H1 (cell line): ENCODE data around the gene PRSS2. TPM values are rescaled to one million over a fixed set of nuclear protein-coding genes. Genes with fewer than 3 reads are reported as not detected.

Experiments
- ASH2L ChIP-seq: fragments of 200-600, 300-600 bp; sonication (generic); IDR thresholded peaks from one replicate; pipeline ENCODE4 v1.7.1; 2017; ENCODE audit warnings: low read length
- BRCA1 ChIP-seq: IDR thresholded peaks from 2 replicates; pipeline ENCODE4 v1.6.1; 2012; ENCODE audit warnings: low read depth, low read length, improper control_type of control experiment
- EGR1 ChIP-seq: IDR thresholded peaks from 2 replicates; pipeline ENCODE4 v1.6.1; 2011; ENCODE audit warnings: low read depth, low read length, borderline replicate concordance
- EZH2 ChIP-seq: fragments of 200-600 bp; sonication (generic); IDR thresholded peaks from 2 replicates; pipeline ENCODE4 v1.7.1; 2012; ENCODE audit warnings: low read depth, mild to moderate bottlenecking, moderate library complexity, low read length, inconsistent platforms; ENCODE audit not compliant: severe bottlenecking
- GABPA ChIP-seq: IDR thresholded peaks from 2 replicates; pipeline ENCODE4 v1.6.1; 2011; ENCODE audit warnings: mild to moderate bottlenecking, low read length, moderate library complexity, borderline replicate concordance; ENCODE audit not compliant: insufficient read depth
- HDAC2 ChIP-seq, 2 experiments: fragments of 300-600 bp in 1 of 2; sonication (generic) in 1 of 2; IDR thresholded peaks; 2 replicates each; pipeline ENCODE4 v1.6.1; 2011 to 2012; ENCODE audit warnings: low read depth in 2 of 2, low read length in 2 of 2, mild to moderate bottlenecking in 2 of 2, moderate library complexity in 2 of 2, borderline replicate concordance in 1 of 2, inconsistent platforms in 1 of 2
- JUN ChIP-seq: IDR thresholded peaks from 2 replicates; pipeline ENCODE4 v1.6.1; 2011; ENCODE audit warnings: low read depth, mild to moderate bottlenecking, improper control_type of control experiment, low read length
- KDM1A ChIP-seq: fragments of 200-600, 300-600 bp; sonication (generic); IDR thresholded peaks from 2 replicates; pipeline ENCODE4 v1.7.1; 2016; ENCODE audit warnings: mild to moderate bottlenecking, low read length, borderline replicate concordance
- KDM4A ChIP-seq: IDR thresholded peaks from one replicate; pipeline ENCODE4 v1.7.1; 2012; ENCODE audit warnings: low read depth, mild to moderate bottlenecking, moderate library complexity, low read length, inconsistent platforms; ENCODE audit not compliant: severe bottlenecking
- POLR2A ChIP-seq, 2 experiments: IDR thresholded peaks; 1 replicate in 1 of 2; 2 replicates in 1 of 2; pipeline ENCODE4 v1.6.1; 2011; ENCODE audit warnings: low read depth in 2 of 2, low read length in 2 of 2, mild to moderate bottlenecking in 2 of 2; ENCODE audit errors: control extremely low read depth in 1 of 2
- POU5F1 ChIP-seq: IDR thresholded peaks from 2 replicates; pipeline ENCODE4 v1.6.1; 2011; ENCODE audit warnings: low read depth, mild to moderate bottlenecking, low read length, moderate library complexity
- RAD21 ChIP-seq, 2 experiments: IDR thresholded peaks in 1 of 2; conservative IDR thresholded peaks in 1 of 2; 2 replicates each; pipeline ENCODE4 v1.6.1; 2011; ENCODE audit warnings: low read depth in 2 of 2, low read length in 2 of 2, improper control_type of control experiment in 1 of 2, inconsistent platforms in 1 of 2, mild to moderate bottlenecking in 1 of 2, moderate library complexity in 1 of 2
- RBBP5 ChIP-seq: IDR thresholded peaks from 2 replicates; pipeline ENCODE4 v1.7.1; 2012; ENCODE audit warnings: low read depth, mild to moderate bottlenecking, inconsistent platforms, low read length, moderate library complexity, borderline replicate concordance
- RNF2 ChIP-seq: fragments of 200-900, 300-1000 bp; sonication (generic); IDR thresholded peaks from 2 replicates; pipeline ENCODE4 v1.7.1; 2016; ENCODE audit warnings: borderline replicate concordance, low read depth, mild to moderate bottlenecking, antibody characterized with exemption, low read length; ENCODE audit not compliant: poor library complexity, severe bottlenecking; ENCODE audit errors: missing control alignments
- TCF12 ChIP-seq: IDR thresholded peaks from 2 replicates; pipeline ENCODE4 v1.6.1; 2011; ENCODE audit warnings: low read depth, mild to moderate bottlenecking, low read length
- YY1 ChIP-seq: IDR thresholded peaks from 2 replicates; pipeline ENCODE4 v1.6.1; 2011; ENCODE audit warnings: low read depth, mild to moderate bottlenecking, low read length
- polyA plus RNA-seq, 7 experiments: library from polyadenylated mRNA; depleted of rRNA in 3 of 7; stranded (reverse) in 5 of 7; unstranded in 2 of 7; fragments of >200 nt in 5 of 7; fragments of 200-250 nt in 2 of 7; gene quantifications; 1 replicate in 5 of 7; 2 replicates in 1 of 7; 4 replicates in 1 of 7; pipeline versions ENCODE4 v1.2.1 to v1.2.3, GENCODE V29; 2011 to 2013; ENCODE audit warnings: missing spikeins in 2 of 7, mixed read lengths in 2 of 7
- total RNA-seq: library from RNA; stranded (reverse); fragmentation: NEBNext Ultra II Directional; extraction: Animal tissue kit (Norgen Biotek cat#: 25700); gene quantifications from 2 replicates; pipeline ENCODE4 v1.2.1, GENCODE V29; 2021
- TF ChIP-seq, protein P1 (sequence below), 3 experiments: IDR thresholded peaks; 1 replicate in 2 of 3; 2 replicates in 1 of 3; pipeline versions ENCODE4 v1.5.1 to v1.6.1; 2011; ENCODE audit warnings: low read length in 3 of 3, mild to moderate bottlenecking in 3 of 3, inconsistent platforms in 2 of 3, low read depth in 1 of 3, moderate library complexity in 1 of 3; ENCODE audit not compliant: insufficient read depth in 1 of 3; ENCODE audit errors: control extremely low read depth in 1 of 3
- TF ChIP-seq, protein P2 (sequence below): IDR thresholded peaks from 2 replicates; pipeline ENCODE4 v1.6.1; 2011; ENCODE audit warnings: low read length, improper control_type of control experiment

PRSS2 gene
- total and polyA plus RNA-seq, 2 of the 8 experiments (the other 6 are each of a cell fraction or from before 2014, with no cell fraction given), result not detected

DNA sequence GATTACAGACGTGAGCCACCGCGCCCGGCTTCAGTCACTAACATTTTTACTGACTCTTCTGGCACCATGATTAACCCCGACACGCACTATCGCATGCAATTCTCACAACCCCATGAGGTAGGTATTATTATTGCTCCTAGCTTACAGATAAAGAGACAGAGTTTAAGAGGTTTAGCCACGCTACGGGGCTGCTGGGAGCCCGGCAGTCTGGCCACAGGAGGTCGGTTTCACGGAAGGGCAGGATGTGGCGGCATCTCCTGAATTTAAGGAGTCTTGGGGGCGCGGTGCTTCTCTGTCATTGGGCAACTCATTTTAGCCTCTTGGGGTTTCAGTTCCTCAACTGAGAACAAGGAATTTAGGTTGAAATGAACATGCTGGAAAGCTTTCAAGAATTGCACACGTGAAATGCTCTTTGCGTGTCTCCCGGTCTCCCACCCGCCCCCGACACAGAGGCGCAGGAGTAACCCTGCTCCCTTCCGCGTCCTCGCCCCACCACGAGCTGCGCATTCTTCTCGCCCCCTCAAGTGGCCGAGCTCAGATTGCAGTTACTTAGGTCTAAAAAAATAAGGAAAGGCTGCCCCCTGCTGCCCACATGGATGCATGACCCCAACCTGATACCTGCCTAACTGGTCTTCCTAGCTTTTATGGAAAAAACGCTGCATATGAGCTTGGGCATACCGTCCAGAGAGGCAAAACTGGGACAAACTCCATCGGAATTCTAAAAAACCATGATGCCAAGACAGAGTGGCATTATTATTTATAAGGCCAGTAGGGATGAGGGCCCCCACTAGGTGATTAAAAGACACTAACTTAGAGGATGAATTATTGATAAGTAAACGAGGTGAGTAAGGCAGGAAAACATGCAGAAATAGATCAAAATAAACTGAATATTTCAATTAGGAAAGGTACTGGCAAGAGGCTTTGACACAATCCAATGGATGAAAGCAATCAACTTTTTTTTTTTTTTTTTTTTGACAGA, 12.4 kb downstream of the PRSS2 start (continued):
- no peak for TF ChIP-seq GABPA
- TF ChIP-seq RNF2, result no peak
- TF ChIP-seq KDM4A, result peak; percentile 39
- no peak for TF ChIP-seq JUN
- no peak for TF ChIP-seq EZH2
- TF ChIP-seq RAD21 (IDR thresholded peaks at IDR 0.05 in 1 of 2, conservative IDR thresholded peaks at IDR 0.05 in 1 of 2; ENCODE audit: low read depth in 2 of 2, low read length in 2 of 2), result peak; percentile 99 to 100
- TF ChIP-seq HDAC2 (IDR thresholded peaks at IDR 0.05; ENCODE audit: borderline replicate concordance in 1 of 2, low read depth in 2 of 2, low read length in 2 of 2), result no peak
- no peak for TF ChIP-seq TCF12
- no peak for TF ChIP-seq KDM1A
- TF ChIP-seq POLR2A (IDR thresholded peaks at IDR 0.05; ENCODE audit: control extremely low read depth in 1 of 2, low read depth in 2 of 2, low read length in 2 of 2), result no peak
- TF ChIP-seq, protein P1, sequence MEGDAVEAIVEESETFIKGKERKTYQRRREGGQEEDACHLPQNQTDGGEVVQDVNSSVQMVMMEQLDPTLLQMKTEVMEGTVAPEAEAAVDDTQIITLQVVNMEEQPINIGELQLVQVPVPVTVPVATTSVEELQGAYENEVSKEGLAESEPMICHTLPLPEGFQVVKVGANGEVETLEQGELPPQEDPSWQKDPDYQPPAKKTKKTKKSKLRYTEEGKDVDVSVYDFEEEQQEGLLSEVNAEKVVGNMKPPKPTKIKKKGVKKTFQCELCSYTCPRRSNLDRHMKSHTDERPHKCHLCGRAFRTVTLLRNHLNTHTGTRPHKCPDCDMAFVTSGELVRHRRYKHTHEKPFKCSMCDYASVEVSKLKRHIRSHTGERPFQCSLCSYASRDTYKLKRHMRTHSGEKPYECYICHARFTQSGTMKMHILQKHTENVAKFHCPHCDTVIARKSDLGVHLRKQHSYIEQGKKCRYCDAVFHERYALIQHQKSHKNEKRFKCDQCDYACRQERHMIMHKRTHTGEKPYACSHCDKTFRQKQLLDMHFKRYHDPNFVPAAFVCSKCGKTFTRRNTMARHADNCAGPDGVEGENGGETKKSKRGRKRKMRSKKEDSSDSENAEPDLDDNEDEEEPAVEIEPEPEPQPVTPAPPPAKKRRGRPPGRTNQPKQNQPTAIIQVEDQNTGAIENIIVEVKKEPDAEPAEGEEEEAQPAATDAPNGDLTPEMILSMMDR (IDR thresholded peaks at IDR 0.05; ENCODE audit: control extremely low read depth in 1 of 3, insufficient read depth in 1 of 3, low read depth in 1 of 3, low read length in 3 of 3), result peak; percentile 81 to 100 (median 97)
- TF ChIP-seq YY1, result 0 out of 2 replicates have a peak, but pooled peaks have one; percentile 28
- no peak for TF ChIP-seq RBBP5
- TF ChIP-seq BRCA1, result no peak; the same call in 1 of the 2 replicates
- TF ChIP-seq POU5F1, result peak; percentile 39; the same call in 1 of the 2 replicates
- TF ChIP-seq ASH2L, result no peak
- TF ChIP-seq, protein P2, sequence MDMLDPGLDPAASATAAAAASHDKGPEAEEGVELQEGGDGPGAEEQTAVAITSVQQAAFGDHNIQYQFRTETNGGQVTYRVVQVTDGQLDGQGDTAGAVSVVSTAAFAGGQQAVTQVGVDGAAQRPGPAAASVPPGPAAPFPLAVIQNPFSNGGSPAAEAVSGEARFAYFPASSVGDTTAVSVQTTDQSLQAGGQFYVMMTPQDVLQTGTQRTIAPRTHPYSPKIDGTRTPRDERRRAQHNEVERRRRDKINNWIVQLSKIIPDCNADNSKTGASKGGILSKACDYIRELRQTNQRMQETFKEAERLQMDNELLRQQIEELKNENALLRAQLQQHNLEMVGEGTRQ, result no peak
- TF ChIP-seq EGR1, result 0 out of 2 replicates have a peak, but pooled peaks have one; percentile 42
